Bladder microvascular endothelial cell (primary cell): ENCODE results near the gene ESRP2. TPM values are rescaled to one million over a fixed set of nuclear protein-coding genes. Genes with fewer than 3 reads are reported as not detected.

Source experiments
- total RNA-seq: library from RNA; depleted of rRNA; stranded (reverse); fragments of >200 nt; gene quantifications from 2 replicates; pipeline ENCODE4 v1.2.3, GENCODE V29; 2014

Gene ESRP2
- 0.16 and 4.5 TPM in 2 replicates for total RNA-seq

GRCh38 chr16:68235887-68236136 is at the start of gene ESRP2:
Gene ESRP2 (minus strand): TSS chr16:68236127. CDS start chr16:68236045, 82 bp downstream.

GRCh38 chr16:68264128-68265077 is 28.5 kb upstream of the ESRP2 start, which contains the start of gene SLC7A6:
Gene SLC7A6 (plus strand): TSS chr16:68264526. CDS start chr16:68274727, 10,201 bp downstream.

GRCh38 chr16:68244903-68245853 is 9.3 kb upstream of the ESRP2 start, which contains the start of gene PLA2G15:
Gene PLA2G15 (plus strand): TSS chr16:68245373. CDS start chr16:68245427, 54 bp downstream.

Other genes starting within 250 kb of the ESRP2 start
- gene DPEP2, start 236.6 kb downstream of the ESRP2 start, total RNA-seq: 0.16 and 1.4 TPM in 2 replicates
- not detected in 2 replicates for gene DPEP2NB, start 220.2 kb downstream of the ESRP2 start, total RNA-seq
- gene DDX28, start 212.9 kb downstream of the ESRP2 start, total RNA-seq: 8.6 and 12.2 TPM in 2 replicates
- gene DUS2, start 212.8 kb downstream of the ESRP2 start, total RNA-seq: 10.5 and 24.0 TPM in 2 replicates
- gene NFATC3, start 150.8 kb downstream of the ESRP2 start, total RNA-seq: 8.7 and 21.0 TPM in 2 replicates
- 14.2 and 40.2 TPM in 2 replicates for gene PLA2G15, start 9.2 kb upstream of the ESRP2 start, total RNA-seq
- 10.0 and 30.5 TPM in 2 replicates for gene SLC7A6, start 28.4 kb upstream of the ESRP2 start, total RNA-seq
- gene SLC7A6OS, start 74.8 kb upstream of the ESRP2 start, total RNA-seq: 13.6 and 25.0 TPM in 2 replicates
- gene PRMT7, start 74.9 kb upstream of the ESRP2 start, total RNA-seq: 27.8 and 42.2 TPM in 2 replicates
- gene SMPD3, start 212.4 kb upstream of the ESRP2 start, total RNA-seq: under 0.01 and 0.25 TPM in 2 replicates